HEK293 (cell line): Measurements from ENCODE around the gene ITGB8.

Experiments
- ZNF48 ChIP-seq: fragments of 450-650 bp; formaldehyde crosslinking; IDR thresholded peaks from 2 replicates; pipeline ENCODE4 v1.5.1; 2016; ENCODE audit warnings: missing biosample characterization, missing genetic modification characterization
- ZNF76 ChIP-seq: fragments of 450-650 bp; formaldehyde crosslinking; IDR thresholded peaks from 2 replicates; pipeline ENCODE4; 2016; ENCODE audit warnings: low read depth, missing biosample characterization, missing genetic modification characterization, borderline replicate concordance
- TF ChIP-seq, protein P1 (sequence below): fragments of 450-650 bp; formaldehyde crosslinking; IDR thresholded peaks from 2 replicates; pipeline ENCODE4 v1.5.1; 2016; ENCODE audit warnings: missing biosample characterization, missing genetic modification characterization

DNA sequence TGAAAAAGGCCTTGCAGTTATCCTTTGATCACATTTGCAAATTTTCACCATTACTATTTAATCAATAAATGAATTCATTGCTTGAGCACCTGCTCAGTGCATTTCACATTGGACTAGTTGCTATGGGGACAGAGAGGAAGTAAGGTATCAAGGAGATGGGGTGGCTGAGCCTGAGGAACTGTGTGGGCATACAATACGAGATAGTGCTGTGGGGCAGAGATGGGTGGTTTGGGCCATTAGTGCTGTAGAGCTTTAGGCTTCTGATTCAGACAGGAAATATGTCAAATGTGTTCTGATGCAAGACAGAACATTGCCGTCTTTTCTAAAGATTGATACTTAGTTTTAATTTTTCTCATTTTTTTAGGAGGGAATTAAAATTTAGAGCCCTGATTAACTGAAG lies 13.2 kb downstream of the ITGB8 start:
- TF ChIP-seq ZNF76 (tag by site-specific recombination) (no peak), ZNF48 (tag by site-specific recombination) (no peak)
- TF ChIP-seq, protein P1, sequence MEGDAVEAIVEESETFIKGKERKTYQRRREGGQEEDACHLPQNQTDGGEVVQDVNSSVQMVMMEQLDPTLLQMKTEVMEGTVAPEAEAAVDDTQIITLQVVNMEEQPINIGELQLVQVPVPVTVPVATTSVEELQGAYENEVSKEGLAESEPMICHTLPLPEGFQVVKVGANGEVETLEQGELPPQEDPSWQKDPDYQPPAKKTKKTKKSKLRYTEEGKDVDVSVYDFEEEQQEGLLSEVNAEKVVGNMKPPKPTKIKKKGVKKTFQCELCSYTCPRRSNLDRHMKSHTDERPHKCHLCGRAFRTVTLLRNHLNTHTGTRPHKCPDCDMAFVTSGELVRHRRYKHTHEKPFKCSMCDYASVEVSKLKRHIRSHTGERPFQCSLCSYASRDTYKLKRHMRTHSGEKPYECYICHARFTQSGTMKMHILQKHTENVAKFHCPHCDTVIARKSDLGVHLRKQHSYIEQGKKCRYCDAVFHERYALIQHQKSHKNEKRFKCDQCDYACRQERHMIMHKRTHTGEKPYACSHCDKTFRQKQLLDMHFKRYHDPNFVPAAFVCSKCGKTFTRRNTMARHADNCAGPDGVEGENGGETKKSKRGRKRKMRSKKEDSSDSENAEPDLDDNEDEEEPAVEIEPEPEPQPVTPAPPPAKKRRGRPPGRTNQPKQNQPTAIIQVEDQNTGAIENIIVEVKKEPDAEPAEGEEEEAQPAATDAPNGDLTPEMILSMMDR (tag by site-specific recombination): no peak
